ENCODE results near the gene SLC17A5.
"Not testable (repeated sequence)": the region's sequence is repeated elsewhere in the genome, so short reads cannot be mapped to it uniquely, and the experiment has no call there.

Gene SLC17A5

DNA sequence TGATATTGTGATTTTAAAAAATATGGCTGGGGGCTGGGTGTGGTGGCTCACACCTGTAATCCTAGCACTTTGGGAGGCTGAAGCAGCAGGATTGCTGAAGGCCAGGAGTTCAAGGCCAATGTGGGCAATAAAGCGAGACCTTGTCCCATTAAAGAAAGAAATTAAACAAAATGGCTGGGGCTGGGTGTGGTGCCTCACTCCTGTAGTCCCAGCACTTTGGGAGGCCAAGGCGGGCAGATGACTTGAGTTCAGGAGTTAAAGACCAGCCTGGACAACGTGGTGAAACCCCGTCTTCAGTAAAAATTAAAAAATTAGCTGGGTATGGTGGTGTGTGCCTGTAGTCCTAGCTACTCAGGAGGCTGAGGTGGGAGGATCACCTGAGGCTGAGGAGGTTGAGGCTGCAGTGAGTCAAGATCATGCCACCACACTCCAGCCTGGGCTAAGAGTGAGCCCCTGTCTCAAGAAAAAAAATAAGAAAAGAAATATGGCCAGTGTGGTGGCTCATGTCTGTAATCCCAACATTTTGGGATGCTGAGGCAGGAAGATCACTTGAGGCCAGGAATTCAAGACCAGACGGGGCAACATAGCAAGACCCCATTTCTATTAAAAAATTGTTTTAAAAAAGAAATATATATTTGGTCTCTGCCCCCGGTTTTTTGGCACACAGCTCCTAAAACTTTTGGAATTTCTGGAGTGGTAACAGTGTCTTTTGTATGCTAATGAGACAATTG, 39.8 kb downstream of the SLC17A5 start:
- no peak for DNase-seq

DNA sequence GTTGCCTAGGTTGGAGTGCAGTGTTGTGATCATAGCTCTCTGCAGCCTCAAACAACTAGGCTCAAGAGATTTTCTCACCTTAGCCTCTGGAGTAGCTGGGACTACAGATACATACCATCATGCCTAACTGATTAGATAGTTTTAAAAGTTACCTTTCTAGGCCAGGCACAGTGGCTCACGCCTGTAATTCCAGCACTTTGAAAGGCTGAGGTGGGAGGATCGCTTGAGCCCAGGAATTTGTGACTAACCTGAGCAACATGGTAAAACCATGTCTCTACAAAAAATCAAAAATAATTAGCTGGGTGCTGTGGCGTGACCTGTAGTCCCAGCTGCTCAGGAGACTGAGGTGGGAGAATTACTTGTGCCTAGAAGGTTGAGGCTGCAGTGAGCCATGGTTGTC, 41.2 kb downstream of the SLC17A5 start:
- DNase-seq, result no peak

DNA sequence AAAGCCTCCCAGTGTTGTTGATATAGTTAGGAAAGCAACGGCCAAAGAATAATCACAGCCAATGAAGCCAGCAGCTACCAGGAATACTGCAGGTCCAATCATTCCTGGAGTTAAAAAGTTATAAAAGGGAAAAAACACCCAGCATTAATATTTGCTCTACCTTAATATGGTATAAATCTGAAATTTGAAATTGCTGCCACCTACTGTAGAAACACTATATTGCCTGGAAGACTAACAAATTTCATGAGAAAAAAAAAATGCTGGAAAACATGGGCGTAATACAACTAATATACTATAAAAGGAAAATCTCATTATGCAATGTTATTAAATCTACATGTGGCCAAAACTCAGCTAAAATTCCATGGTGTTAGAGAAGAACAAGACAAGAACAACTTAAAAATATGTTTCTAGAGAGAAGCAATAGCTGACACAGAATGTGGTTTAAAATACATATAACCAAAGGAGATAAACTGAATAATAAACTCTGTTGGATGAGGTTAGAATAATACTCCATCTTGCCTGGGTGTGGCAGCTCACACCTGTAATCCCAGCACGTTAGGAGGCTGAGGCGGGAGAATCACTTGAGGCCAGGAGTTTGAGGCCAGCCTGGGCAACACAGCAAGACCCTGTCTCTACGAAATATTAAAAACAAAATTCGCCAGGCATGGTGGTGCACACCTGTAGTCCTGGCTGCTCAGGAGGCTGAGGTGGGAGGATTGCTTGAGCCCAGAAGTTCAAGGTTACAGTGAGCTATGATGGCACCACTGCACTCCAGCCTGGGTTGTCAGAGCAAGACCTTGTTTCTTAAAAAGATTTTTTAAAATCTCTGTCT, 43.1 kb downstream of the SLC17A5 start:
- no peak for DNase-seq

DNA sequence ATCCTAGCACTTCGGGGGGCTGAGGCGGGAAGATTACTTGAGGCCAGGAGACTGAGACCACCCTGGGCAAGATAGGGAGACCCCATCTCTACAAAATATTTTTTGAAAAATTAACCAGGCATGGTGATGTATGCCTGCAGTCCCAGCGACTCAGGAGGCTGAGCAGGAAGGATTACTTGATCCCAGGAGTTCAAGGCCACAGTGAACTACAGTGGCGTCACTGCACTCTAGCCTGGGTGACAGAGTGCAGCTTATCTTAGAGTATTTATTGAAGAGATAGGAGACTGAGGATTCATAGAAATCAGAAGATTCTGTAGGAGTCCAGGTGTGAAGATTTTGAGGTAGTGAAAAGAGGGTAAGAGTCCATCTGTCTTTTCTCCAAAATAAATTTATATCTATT, 45.0 kb downstream of the SLC17A5 start:
- DNase-seq, result no peak

DNA sequence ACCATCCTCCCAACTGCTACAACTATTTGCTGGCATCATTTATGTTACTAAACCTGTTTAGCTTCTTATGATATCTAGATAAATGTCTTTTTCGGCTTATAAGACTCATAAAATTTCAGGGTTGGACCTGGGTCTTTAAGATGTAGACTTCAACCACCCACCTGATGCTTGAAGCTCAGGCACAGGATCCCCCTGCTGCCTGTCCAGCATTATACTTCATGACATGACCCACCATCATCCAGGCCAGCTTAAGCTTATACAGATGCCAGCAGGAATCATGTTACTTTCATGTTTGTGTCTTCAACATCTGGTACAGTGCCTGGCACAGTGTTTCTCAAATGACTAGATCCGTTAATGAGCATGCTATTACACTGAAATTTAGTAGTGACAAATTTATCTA, 47.4 kb downstream of the SLC17A5 start:
- no peak for DNase-seq

DNA sequence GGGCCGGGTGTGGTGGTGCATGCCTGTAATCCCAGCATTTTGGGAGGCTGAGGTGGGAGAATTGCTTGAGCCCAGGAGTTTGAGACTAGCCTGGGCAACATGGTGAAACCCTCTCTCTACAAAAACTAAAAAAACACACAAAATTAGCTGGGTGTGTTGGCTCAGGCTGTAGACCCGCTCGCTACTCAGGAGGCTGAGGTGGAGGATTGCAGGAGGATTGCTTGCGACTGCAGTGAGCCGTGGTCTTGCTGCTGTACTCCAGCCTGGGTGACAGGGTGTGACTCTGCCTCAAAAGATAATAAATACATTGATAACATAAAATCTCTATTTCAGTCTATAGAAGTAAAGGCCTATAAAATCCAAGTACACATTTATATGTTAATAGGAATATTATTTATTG, 49.3 kb downstream of the SLC17A5 start:
- no peak for DNase-seq

DNA sequence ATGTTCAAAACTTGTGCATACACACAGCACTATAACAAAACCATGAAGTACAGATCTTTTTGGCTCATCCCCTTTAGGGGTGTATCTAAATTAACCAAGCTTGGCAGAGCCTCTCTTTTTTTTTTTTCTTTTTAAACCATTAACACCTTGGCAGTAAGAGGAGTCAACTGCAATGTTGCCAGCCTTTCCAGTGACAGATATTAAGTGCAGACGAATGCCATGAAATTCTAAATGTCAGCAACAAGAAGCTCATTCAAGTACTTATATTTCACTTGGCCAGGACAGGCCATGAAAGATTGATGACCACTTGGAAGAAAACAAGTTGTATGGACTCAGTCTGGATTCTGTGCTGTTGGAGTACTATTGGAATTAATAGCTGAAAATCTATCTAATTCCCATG, 49.8 kb downstream of the SLC17A5 start:
- DNase-seq, result no peak

DNA sequence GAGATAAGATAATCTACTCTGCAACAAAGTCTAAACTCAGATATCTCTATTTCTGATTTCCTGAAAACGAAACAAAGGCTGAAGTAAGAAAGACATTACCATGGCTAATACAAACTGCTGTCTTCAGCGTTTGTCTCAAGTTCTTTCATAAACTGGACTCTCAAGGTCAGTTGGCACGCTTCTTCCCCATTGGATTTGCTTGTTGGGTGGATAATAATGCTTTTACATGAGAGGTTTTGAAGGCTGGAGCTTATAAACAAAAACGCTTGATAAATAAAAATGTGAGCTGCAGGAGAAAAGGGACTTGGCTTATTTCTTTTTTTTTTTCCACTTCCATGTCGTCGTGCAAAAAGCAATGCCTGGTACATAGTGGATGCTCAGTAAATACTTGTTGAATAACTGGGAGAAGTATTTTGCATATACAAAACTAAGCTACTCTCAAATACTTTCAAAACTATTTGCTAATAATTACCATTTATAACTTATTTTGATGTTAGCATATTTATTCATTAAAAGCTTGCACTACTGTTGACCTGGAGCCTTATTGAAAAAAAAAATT, 67.3 kb downstream of the SLC17A5 start:
- DNase-seq, result no peak

DNA sequence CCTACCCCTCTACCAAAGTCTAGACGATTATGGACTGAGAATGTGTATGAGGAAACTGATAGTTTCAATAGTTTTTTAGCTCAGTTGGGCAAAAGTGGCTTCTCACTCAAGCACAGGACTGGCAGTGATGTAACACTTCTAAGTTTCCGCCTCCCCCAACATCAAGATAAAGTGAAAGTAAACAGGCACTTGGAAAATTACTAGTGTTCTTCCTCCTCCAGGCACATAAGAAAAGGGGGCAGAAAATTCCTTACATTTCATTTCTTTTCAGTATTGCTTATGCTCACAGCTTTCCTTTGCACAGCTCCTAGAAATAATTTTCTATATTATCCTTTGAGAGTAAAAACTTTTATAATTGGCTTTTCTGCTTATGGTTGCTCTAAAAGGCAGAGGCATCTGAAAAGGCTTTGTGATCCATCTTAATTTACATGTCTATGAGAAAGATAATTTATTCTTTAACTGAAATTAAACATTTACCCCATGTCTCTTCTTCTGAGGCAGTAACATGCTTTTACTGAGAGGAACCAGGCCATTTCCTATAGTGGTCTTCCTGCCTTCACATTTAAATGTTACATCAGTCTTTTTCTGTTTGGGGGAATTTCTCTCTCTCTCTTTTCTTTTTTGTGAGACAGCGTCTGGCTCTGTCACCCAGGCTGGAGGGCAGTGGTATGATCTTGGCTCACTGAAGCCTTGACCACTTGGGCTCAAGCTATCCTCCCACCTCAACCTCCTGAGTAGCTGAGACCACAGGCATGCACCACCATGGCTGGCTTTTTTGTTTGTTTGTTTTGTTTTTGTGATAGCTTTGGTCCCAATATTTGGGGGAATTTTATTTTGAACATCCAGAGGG, 68.0 kb downstream of the SLC17A5 start:
- DNase-seq, result peak; percentile 32

DNA sequence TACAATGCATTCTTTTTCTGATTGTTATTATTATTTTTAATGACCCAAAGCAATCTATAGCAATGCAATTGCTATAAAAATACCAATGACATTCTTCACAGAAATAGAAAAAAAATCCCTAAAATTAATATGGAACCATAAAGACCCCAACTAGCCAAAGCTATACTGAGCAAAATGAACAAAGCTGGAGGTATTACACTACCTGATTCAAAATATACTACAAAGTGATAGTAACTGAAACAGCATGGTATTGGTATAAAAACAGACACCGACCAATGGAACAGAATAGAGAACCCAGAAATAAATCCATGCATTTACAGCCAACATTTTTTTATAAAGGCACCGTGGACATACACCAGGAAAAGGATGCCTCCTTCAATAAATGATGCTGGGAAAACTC, 72.5 kb downstream of the SLC17A5 start:
- no peak for DNase-seq

DNA sequence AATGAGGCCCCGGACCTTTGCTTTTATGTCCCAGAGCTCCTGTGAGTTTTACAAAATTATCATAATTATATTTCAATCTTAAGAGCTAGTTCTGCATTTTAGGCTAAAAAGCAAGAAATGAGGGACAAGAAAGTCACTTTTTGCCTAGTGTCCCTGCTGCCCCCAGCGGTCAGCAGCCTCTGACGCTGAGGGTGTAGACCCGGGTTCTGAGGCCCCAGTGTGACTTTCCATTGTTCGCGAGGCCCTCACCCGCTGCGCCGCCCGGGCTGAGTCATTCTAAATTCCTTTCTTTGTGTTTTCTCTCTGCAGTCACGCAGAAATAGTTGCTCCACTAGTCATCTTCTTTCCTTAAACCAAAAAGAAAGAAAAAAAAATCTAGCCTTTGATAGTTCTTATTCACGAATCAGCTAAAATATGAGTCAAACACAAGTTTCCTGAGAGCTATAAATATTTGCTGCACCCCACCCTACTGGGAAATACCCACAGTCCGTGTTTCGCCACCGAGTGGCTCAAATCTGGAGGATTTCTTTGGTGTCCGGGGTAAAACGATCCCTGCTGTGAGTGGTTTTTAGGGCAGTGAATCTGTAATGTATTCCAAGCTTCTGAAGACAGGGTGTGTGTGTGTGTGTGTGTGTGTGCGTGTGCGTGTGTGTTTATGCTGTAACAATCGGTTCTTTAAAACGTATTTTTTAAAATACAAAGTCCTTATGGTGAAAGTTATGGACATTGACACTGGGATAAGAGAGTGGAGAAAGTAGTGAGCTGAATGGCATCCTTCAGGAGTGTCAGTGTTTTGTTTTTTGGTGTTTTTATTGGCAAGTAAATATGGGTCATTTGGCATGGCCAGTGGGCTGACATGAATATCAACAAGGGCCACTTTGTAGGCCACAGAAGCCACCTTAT, 73.3 kb downstream of the SLC17A5 start:
- DNase-seq, result peak; percentile 78

DNA sequence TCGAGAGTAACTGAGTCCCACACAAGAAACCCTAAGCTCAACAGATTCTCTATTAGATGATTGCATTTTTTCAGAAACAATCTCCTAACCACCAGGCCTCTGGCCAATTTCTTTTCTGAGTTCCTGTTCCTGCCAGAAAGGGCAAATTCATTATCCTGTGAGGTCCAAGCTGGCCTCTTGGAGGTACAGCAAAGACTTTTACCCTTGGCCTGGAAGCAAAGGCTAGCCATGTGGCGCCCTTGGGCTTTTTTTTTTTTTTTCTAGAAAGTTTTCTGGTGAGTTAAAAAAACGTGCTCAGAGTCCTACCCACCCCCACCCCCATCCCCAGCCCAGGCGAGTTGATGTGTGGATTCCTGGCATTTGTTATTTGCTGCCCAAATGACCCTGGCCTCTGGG, 73.9 kb downstream of the SLC17A5 start:
- no peak for DNase-seq

DNA sequence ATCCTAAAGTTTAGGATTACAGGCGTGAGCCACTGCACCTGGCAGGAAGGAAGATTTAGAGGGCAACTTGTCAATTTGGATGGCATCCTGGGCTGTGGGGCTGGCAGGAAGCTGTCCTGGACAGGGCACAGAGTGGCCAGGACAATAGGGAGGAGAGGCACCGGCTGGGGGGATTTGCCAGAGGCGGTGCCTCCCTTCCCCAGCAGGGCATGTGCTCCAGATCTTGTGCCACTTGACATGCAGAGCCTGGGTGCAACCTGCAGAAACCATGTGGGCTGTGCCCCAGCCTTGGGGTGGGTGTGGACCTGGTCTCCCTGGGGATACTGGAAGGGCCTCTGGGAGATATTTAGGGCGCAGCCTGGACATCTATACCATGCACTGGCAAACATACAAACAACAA, 74.4 kb downstream of the SLC17A5 start:
- no peak for DNase-seq

DNA sequence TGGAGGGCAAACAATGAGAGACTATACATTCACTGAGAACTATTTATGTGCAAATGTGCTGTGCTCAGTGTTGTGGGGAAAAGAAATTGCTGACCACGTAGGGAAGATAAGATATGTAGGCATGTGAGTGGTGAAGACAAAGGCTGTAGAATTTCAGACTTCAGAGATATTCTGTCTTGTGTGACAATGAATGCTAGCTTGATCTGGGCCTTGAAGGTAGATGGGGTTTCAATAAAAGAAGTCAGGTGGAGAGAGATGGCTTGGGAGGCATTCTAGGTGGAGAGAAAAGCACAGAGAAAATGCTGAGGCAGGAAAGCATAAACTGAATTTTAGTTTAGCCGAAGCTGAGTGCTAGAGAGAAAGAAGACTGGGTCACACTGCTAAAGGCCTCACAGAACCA, 76.1 kb downstream of the SLC17A5 start:
- no peak for DNase-seq

DNA sequence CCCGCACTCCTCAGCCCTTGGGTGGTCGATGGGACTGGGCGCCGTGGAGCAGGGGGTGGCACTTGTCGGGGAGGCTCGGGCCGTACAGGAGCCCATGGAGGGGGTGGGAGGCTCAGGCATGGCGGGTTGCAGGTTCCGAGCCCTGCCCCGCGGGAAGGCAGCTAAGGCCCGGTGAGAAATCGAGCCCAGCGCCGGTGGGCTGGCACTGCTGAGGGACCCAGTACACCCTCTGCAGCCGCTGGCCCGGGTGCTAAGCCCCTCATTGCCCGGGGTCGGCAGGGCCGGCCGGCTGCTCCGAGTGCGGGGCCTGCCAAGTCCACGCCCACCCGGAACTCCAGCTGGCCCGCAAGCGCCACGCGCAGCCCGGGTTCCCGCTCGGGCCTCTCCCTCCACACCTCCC, 81.3 kb downstream of the SLC17A5 start:
- not testable (repeated sequence) for DNase-seq

DNA sequence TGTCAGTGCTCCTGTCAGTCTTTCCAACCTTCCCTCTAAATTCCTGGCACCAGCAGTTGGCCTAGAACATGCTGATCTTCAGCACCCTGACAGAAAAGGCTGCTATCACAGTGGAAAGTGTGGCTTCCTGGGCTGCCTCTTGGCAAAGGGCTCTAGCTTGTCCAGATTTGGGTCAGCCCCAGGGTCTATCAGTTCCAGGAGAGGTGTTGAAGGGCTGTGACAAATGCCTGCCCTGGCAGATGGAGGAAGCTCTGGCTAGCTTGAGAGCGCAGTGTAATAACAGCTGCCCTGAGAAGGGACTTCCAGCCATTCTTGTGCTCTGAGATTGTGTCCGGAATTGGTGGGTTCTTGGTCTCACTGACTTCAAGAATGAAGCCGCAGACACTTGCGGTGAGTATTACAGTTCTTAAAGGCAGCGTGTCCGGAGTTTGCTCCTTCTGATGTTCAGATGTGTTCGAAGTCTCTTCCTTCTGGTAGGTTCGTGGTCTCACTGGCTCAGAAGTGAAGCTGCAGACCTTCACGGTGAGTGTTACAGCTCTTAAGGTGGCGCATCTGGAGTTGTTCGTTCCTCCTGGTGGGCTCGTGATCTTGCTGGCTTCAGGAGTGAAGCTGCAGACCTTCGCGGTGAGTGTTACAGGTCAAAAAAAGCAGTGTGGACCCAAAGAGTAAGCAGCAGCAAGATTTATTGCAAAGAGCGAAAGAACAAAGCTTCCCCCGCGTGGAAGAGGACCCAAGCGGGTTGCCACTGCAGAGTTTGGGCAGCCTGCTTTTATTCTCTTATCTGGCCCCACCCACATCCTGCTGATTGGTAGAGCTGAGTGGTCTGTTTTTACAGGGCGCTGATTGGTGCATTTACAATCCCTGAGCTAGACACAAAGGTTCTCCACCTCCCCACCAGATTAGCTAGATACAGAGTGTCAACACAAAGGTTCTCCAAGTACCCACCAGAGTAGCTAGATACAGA, 82.3 kb downstream of the SLC17A5 start:
- DNase-seq, result peak; percentile 2

DNA sequence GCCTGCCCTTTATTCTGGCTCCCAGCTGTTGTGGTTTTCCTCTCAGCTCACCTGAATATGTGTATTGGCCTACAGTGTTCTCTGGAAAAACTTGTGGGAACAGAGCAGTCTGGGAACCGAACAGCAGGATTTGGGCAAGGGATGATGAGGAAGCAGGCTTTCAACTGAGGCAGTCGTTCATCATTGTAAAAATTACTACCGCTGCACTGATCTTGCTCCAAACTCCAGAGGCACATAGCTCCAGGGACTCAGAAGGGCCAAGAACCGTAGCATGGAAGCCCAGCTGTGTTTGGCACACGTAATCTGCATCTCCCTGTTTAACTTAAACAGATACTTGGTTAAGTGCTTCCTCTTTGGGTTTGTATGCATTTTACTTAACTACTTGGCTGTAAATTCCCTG, 84.7 kb downstream of the SLC17A5 start:
- no peak for DNase-seq

DNA sequence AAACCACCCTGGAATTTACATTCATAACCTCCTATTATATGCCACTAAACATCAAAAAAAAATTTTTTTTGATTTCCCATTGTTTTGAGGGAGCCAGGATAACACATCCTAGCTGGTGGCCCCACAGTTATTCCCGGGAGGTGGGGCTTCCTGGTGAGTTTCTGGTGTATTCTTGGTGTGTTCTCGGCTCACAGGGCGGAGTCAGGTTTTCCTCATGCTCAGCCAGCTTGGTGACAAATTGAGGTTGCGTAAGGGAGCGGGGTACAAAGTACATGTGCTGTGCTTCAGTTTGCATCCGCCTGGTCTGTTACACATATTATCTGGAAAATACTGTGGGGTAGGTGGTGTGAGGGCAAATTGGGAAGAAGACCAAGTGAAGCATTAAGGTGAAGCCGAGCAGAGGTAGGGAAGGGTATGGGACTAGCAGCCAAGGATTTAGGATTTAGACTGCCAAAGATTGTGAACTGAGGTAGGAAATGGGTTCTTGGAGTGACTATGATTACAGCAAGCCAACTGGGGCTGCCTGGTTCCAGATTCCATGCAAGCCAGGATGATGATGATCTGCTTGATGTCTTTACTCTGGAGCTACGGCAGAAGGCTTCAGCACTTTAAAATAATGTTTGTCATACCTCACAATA, 86.7 kb downstream of the SLC17A5 start:
- DNase-seq, result peak; percentile 16

DNA sequence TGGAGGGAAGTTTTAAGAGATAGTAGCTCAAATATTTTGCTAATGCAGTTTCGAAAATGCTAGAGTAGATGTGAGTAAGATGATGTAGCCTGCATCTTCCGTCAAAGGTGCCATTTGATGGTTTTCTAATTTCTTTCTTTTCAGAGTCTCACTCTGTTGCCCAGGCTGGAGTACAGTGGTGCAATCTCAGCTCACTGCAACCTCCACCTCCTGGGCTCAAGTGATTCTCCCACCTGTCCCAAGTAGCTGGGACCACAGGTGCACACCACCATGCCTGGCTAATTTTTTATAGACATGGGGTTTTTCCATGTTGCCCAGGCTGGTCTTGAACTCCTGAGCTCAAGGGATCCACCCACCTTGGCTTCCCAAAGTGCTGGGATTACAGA, 87.3 kb downstream of the SLC17A5 start:
- DNase-seq, result not testable (repeated sequence)

DNA sequence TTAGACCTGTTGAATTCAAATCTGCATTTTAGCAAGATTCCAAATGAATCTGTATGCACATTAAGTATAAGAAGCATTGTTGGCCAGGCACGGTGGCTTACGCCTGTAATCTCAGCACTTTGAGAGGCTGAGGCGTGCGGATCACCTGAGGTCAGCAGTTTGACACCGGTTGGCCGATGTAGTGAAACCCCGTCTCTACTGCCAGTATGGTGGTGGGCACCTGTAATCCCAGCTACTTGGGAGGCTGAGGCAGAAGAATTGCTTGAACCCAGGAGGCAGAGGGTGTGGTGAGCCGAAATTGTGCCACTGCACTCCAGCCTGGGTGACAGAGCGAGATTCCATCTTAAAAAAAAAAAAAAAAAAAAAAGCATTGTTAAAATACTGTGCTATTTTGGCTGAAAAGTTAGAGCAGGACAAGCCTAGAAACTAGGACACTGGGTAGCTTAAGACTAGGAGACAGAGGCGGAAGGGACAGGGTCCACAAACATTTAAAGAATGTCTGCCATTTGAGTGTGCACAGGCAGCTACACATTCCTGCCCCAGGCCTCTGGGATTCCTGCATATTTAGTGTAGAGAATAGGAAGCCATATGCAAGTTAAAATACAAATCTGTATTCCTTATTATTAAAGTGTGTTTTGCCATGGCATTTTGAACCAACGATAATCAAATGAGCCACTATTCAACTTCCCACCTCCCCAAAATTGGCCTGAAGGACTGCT, 87.9 kb downstream of the SLC17A5 start:
- DNase-seq, result no peak
